ENCODE measurements around the gene MYOM3.

DNA sequence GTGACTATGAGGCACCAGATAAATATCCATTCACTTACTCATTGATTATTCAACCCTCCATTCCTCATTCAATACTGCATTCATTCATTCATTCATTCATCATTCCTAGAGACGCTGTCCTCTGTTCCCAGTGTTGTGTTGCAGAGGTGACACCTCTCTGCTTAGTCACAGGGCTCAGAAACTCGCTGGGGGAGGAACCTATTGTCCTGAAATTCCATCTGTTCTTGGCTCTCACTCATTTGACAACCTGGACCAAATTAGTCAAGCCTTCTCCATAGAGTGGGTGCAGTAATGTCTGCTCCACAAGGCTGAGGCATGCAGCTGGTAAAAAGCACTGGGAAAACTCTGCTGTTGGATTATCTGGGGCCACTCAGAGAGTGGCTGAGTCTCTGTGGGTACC, 49.7 kb downstream of the MYOM3 start:
- TF ChIP-seq, protein P1, sequence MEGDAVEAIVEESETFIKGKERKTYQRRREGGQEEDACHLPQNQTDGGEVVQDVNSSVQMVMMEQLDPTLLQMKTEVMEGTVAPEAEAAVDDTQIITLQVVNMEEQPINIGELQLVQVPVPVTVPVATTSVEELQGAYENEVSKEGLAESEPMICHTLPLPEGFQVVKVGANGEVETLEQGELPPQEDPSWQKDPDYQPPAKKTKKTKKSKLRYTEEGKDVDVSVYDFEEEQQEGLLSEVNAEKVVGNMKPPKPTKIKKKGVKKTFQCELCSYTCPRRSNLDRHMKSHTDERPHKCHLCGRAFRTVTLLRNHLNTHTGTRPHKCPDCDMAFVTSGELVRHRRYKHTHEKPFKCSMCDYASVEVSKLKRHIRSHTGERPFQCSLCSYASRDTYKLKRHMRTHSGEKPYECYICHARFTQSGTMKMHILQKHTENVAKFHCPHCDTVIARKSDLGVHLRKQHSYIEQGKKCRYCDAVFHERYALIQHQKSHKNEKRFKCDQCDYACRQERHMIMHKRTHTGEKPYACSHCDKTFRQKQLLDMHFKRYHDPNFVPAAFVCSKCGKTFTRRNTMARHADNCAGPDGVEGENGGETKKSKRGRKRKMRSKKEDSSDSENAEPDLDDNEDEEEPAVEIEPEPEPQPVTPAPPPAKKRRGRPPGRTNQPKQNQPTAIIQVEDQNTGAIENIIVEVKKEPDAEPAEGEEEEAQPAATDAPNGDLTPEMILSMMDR (IDR thresholded peaks at IDR 0.05; ENCODE audit: low read length), result no peak
- no peak for TF ChIP-seq EZH2 (optimal IDR thresholded peaks at IDR 0.05; ENCODE audit: low read depth, low read length)
